Measurements from ENCODE around the gene SLC5A10.

Gene SLC5A10

DNA sequence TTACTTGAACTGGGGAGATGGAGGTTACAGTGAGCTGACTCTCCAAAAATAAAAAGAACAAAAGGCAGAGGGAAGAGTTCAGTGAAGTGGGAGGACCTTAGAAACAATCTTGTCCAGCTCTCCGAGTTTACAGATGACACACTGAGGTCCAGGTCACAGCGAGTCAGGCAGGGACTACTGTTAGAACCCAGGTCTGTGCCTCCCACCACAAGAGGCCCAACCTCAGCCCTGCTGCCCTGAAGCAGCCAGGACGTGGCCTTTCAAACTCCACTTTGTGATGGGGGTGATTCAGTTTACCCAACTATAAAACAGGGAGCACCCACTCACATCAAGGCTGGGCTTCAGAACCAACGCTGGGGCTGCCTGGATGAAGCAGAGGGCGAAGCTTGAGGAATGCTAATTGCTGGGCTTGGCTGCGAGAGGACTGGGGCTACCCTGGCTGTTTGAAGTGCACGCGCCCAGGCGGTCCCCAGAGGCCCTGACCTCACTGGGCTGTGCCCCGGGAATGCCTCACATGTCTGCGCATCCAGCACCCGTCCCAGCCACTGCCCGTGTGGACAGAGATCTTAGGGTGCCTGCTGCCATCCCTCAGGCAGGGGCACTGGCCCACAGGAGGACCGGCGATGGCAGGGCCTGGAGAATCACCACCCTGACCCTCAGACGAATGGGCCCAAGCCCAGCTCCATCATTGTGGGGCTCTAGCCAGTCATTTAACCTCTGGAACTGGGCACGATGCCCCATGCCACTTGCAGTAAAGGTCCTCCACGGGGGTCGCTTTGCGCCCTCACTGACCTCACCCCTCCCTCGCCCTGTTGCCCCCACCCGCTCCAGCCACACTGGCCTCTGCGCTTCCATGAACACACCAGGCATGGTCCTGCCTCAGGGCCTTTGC is 11.4 kb downstream of the SLC5A10 start:
- DNase-seq (ENCODE audit: low spot score), result no peak

DNA sequence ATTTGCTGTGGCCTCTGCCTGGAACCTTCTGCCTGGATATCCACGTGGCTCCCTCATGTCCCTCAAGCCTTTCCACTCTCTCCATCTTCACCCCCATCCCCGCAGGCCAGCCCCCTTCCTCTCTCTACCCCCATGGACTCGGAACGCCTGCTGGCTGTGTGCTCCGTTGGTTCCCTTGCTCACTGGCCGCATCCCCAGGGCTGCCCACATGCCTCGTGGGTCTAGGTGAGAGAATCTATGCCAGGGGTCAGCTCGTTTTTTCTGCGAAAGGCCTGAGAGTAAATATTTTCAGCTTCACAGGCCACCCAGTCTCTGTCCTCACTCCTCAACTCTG is 12.0 kb downstream of the SLC5A10 start:
- no peak for DNase-seq (ENCODE audit: low spot score)

DNA sequence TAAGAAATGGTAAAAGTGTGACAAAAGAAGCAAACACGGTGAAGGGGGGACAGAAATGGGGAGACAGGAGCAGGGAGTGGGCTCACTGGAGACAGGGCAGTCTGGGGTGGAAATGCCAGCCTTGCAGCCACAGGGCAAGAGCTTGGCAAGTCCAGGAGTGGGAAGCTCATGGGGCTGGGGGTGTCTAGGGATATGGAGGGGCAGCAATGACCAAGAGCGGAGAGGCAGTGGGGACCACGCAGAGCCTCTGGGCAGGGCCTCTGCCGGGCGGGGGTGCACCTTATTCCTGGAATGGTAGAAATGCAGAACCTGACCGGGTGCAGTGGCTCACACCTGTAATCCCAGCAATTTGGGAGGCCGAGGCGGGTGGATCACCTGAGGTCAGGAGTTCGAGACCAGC is 12.6 kb downstream of the SLC5A10 start:
- DNase-seq (ENCODE audit: low spot score), result no peak

DNA sequence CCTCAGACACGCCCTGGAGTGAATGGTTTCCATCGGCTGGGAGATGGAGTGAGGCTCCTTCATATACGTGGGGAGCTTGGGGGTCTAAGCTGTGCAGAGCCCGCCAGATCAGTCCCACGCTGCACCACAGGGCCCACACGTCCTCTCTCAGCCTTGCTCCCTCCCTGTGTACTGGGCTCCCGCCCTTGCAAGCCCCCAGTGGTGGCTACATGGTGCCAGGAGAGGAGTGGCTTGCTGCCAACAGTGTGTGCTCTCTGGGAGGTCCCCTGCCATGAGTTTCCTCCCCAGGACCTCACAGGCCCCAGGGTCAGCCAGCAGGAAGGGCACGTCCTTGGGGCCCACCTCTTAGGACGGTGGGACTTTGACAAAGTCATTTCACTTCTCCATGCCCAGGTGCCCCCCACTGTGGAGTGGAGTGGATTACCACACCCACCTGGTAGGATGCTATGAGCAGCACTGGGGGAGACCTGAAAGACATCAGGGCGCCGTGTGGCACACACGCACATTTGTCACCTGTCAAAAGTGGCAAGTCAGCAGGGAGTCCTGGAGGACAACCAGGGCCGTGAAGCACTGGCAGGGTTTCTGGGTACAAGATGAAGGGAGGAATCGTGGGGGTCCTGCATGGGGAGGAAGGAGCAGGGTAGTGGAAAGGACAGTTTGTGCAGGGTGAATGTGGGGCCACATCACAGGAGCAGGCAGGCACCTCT is 13.7 kb downstream of the SLC5A10 start:
- no peak for DNase-seq (ENCODE audit: low spot score)

DNA sequence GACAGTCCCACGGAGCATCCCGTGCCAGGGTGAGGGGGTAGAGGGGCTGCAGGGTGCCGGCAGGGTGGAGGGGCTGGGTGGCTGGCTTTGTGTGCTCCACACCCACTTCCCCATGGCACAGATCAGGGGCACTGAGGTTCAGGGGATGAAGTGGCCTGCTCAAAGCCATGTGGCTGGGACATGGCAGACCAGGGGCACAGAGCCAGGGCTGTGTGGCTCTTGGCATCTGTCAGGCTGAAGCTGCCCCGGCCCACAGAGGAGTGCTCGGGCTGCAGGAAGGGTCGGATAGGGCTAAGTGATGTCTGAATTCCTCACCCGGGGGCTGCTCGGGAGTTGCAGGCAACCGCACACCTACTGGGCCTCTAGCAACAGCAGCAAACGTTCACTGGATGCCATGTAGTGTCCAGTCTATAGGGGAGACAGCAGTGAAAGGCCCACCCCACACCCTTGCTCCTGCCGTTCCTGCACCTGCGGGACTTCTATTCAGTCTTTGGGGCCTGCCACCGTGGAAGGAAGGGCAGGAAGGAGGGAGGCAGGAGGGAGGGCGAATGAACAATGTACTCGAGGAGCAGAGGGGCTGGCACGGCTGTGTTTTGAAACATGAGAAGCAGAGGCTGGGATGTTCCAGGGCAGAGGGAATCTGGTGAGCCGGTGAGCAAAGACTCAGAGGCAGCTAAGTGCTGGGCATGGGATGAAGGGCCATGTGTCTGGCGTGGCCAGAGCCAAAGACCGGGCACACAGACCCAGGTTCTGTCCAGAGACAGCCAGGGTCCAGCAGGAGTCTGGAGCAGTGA is 15.1 kb downstream of the SLC5A10 start:
- no peak for DNase-seq (ENCODE audit: low spot score)

DNA sequence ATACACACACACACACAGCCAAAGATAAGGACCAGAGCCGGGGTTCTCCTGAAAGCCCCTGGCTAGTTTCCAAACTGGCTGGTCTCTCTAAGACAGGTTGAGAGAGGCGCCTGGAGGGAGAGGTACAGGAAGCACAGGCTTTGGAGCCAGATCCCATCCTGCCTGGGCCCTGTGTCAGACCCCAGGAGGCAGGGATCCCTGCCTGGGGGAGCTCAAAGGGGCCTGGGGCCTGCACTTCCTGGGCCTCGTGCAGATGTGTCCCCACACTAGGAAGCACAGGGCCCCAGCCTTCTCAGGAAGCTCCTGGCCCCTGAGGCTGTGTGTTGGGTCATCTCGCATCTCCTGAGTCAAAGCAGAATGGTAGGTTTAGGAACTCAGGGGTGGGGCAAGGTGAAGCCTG is 16.0 kb downstream of the SLC5A10 start:
- no peak for DNase-seq (ENCODE audit: low spot score)

DNA sequence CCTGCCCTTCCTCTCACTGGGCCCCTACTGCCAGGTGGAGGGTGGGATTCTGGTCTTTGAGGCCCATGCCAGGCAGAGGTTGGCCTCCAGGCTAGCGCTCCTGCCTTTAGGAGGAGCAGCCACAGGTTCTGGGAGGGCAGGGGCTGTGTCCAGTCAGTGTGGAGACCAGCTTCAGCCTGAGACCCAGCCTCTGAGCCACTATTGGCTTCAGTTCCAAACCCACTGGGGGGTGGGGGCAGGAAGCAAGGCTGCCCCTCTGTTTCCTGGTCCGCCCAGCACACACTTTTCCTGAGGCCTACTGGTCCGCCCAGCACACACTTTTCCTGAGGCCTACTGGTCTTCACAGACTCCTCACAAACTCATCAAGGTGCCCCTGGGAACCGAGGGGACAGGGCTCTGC is 16.4 kb downstream of the SLC5A10 start:
- no peak for DNase-seq (ENCODE audit: low spot score)

DNA sequence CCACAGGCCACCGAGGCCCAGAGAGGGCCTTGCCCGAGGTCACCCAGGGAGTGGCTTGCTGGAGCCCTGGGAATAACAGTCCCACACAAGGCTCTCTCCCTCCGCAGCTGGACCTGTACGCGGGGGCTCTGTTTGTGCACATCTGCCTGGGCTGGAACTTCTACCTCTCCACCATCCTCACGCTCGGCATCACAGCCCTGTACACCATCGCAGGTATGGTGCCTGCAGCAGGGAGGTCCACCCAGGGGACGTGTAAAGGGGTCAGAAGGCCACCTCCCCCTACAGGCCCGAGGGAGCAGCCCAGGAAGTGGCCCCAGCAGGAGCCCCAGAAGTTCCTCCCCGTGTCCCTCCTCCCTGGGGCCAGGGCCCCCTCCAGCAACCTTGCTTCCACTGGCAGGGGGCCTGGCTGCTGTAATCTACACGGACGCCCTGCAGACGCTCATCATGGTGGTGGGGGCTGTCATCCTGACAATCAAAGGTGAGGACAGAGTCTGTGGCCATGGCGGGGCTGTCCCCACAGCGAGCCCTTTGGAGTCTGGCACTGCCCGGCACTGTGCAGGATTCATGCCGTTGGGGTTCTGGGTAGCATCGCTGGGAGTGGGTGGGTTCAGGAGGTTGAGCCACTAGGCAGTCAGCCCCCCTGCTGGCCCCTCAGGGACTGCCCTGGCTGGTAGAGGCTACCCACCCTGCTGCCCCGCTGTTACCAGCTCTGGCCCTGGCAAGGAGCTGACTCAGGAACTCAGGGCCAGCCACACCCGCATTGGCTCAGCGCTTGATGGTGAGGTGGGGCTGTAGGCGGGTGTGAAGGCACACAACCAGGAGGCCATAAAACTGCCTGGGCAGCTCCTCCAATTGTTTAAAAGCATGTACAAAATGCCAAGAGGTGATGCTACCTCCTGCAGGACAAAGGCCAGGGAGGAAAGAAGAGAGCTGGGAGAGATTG is 17.3 kb downstream of the SLC5A10 start:
- no peak for DNase-seq (ENCODE audit: low spot score)

DNA sequence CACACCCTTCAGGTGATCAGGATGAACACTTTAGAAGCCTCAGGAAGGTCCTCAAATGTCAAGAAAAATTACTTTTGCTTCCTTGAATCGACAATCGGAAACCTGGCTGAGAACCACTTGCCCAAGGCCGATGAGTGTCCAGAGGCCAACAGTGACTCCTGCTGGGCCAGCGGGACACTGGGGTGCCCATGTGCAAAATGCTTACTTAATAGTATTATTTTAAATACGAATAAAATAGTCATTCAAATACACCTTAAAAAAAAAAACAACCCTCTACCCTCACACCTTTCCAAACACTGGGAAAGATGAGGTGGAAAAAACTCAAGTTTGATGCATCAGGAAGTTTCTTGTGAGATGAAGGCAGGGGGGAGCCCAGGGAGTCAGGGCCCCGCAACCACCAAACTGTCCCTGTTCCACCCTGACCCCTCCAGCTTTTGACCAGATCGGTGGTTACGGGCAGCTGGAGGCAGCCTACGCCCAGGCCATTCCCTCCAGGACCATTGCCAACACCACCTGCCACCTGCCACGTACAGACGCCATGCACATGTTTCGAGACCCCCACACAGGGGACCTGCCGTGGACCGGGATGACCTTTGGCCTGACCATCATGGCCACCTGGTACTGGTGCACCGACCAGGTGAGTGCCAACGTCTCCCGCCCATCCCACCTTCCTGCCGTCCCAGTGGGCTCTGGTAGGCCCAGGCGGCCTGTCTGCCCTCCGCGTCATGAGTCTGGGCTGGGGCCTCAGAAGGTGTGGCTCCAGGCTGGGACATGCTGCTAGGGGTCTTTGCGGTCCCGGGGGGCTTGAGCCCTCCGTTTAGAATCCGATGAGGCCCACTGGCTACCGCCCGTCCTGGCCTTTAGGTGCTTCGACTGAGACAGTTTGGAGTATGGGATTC is 18.9 kb downstream of the SLC5A10 start:
- no peak for DNase-seq (ENCODE audit: low spot score)

DNA sequence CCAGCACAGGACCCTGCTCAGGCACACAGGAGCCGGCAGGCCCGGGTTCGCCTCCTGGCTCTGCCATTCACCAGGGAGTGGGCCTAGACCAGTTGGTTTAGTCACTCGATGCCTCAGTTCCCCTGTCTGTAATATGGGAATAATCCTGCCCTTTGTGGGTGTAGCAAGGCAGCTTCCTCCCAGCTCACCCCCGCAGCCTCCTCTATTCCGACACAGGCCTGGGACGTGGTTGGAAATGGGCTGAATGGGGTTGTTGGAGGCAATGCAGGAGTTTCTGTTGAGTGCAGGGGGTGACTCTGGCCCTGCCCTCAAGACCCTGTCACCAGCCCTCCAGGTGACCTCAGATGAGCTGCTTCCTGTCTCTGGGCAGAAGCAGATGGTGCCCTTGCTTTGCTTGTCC is 19.8 kb downstream of the SLC5A10 start:
- no peak for DNase-seq (ENCODE audit: low spot score)

DNA sequence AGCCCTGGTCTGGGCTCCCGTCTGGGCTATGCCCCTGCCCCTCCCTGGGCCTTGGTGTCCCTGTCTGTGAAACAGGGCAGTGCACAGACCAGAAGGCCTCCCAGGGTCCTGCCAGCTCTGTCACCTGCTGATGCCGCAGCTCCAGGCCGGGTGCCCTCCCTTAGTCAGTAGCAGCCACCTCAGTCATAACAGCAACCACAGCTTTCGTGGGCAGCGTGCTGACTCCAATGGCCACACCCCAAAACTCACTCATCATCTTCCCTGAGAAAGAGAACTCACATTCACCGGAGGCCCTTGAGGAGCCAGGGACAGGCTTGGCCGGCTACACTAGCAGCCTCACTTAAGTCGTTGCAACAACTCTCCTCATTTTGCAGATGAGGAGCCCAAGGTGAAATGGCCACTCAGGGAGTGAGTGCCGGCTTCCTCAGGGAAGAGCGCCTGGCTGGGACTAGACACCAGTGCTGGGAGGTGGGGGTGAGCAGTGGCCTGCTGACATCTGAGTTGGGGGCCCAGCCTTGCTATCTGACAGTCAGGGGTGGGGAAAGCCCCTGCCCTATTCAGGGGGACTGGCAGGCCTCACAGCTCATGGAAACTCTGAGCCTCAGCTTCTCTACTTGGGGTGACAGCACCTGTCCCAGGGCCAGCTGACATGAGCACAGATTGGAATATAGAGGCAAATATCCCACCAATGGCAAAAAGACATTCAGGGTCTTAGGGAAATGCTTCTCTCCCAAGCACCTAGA is 22.6 kb downstream of the SLC5A10 start:
- no peak for DNase-seq (ENCODE audit: low spot score)

DNA sequence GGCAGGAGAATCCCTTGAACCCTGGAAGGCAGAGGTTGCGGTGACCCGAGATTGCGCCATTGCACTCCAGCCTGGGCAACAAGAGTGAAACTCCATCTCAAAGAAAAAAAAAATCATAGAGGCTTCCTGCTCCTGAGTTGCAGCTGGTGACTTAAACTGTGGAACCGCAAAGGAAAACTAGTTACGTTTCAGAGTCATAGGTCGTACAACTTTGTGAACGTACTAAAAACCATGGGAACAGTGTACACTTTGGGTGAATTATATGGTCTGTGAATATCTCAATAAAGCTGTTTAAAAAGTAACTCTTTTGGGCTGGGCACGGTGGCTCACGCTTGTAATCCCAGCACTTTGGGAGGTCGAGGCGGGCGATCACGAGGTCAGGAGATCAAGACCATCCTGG is 23.6 kb downstream of the SLC5A10 start:
- no peak for DNase-seq (ENCODE audit: low spot score)

DNA sequence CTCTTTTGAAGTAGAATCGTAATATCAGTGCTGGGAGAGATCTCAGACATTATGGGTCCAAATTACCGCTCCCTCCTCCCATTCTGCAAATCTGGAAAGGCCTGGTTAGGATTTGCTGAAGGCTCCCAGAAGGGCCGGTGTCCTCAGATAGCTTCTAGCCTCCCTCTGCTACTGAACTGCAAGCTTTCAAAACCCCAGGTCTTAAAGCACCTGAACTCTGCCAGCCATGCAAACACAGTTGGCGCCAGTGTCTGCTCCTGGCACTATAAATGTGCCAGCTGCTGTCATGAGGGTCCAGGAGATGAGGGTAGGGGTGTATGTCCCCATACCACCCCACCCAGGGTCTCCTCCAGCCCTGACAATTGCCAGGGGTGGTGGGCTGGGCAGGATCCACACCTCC is 24.2 kb downstream of the SLC5A10 start:
- no peak for DNase-seq (ENCODE audit: low spot score)

DNA sequence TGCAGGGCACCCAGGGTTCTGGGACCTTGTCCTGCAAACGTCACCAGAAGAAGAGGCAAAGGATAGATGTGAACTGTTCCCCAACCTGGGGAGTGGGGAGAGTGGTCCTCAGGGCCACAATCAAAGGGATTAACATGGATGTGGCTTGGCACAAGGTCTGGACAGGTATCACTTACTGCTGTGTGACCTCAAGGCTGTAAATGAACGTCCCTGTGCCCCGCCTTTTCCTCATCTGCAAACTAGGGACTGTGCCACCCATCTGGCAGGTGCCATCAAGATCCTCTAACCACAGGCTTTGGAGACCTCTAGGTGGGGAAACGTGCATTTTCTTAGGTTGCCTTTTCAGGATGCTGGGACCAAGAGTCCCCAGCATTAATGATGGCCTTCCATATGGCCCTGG is 25.1 kb downstream of the SLC5A10 start:
- no peak for DNase-seq (ENCODE audit: low spot score)

DNA sequence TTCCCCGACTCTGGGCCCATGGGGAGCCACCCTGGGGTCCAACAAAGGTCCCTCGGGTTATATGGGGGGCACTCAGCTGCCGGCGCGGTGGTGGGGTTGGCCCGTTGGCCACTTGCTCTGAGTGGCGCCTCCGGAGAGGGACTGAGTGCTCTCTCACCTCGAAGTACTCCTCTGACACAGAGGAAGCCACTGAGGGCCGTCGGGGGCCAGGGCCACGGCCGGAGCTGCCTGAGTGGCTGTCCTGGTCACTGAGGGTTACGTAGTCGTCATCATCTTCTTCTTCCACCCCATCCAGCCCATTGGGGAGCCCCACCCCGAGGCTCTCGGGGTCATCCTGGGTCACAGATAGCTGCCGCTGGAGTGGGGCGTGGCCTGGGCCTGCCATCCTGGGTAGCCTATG is 25.7 kb downstream of the SLC5A10 start:
- no peak for DNase-seq (ENCODE audit: low spot score)

DNA sequence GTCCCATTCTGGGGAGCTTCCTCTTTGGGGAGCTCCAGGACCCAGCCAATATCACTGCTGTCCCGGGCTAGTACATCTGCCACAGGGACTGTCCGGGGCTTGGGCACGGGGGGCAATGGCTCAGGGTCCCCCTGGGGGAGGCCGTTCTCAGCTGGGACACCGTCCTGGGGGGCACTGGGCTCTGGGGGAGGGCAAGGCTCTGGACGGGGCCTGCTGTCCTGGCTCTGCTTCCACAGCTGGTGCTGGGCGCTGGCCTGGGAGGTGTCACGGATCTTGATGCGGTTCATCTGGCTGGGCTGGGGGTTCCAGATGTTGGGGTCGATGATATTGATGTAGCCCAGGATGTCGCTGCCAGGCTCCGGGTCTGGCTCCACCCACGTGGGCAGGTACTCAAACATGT is 26.1 kb downstream of the SLC5A10 start:
- no peak for DNase-seq (ENCODE audit: low spot score)

DNA sequence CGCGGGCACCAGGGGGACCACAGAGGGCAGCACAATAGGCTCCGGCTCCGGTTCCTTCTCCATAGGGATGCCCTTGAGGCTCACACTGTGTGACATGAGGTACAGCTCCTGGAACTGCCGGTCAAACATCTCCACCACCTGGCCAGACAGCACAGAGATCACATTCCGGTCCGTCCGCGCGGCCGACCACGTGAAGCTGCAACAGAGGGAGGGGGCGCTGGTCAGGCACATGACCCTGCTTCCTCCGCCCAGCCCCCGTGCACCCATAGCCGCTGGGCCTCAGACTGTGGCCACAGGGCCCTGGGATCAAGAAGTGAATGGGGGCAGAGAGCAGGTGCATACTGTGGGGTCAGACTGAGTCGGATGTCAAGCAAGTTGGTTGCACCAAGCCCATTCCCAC is 26.7 kb downstream of the SLC5A10 start:
- no peak for DNase-seq (ENCODE audit: low spot score)

DNA sequence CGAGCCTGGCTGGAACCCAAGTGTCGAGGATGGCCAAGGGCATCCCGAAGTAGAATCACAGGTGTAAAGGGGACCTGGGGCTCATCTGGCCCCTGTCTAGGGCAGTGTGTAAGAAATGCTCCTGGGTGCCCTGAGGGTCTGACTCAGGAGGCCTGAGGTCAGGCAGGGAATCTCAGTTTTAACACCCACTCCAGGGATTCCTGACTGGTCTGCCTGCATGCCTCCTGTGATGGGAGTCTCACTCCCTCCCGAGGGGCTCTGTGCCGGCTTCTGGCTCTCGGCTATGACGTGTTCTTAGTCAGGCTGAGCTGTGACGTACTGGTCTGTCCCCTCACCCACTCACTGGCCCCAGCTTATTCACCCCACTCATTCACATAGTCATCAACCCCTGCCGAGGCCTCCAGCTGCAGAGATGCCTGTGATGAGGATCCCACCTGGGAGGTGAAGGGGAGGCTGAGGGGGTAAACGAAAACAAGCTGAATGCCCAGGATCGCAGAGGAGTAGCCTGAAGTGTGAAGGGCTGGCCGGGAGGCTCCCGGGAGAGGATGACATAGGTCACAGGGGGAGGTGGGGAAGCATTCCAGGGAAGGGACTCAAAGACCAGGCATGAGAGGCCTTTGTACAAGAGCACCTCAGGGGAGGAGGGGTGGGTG is 28.8 kb downstream of the SLC5A10 start:
- no peak for DNase-seq (ENCODE audit: low spot score)

DNA sequence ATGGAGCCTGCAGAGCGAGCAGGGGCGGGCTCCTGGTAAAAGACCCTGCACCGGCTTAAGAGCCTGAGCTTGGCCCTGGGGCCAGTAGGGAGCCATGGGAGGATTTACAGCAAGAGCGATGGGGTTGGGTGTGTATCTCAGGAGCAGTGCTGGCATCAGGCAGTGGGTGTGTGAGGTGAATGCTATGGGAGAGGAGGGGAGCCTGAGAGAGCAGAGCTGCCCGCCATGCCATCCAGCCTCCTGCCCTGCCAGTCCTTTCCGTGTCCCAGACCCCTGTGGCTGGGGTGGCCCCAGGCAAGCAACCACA is 29.3 kb downstream of the SLC5A10 start:
- DNase-seq (ENCODE audit: low spot score), result no peak

Data from SK-N-DZ (cell line).